H1 (cell line): Measurements from ENCODE around the gene CFL2. TPM values are rescaled to one million over a fixed set of nuclear protein-coding genes. Genes with fewer than 3 reads are reported as not detected.

Experiments
- CTCF ChIA-PET: fragments of 300-600 bp; sonication (Branson Sonifier 250); formaldehyde crosslinking; loops from one replicate; lab custom pipeline; 2021; ENCODE audit not compliant: partially characterized antibody; lab: Charles Lee
- POLR2A ChIA-PET: fragments of 300-600 bp; sonication (Branson Sonifier 250); formaldehyde crosslinking; loops from one replicate; lab custom pipeline; 2021; ENCODE audit warnings: inconsistent platforms; ENCODE audit not compliant: partially characterized antibody; lab: Charles Lee
- DNase-seq, 2 experiments: peaks; one replicate each; pipeline versions ENCODE4 v3.0.0 to v3.0.0-alpha.2; 2010 to 2022; ENCODE audit warnings: low spot score in 2 of 2, low read depth in 1 of 2, mixed read lengths in 1 of 2
- FAIRE-seq: peaks from 2 replicates; lab custom pipeline; 2011; peaks lifted over from hg19 to GRCh38; lab: Jason Lieb, UNC
- H2AFZ ChIP-seq: 2 replicates; pipeline ENCODE4 v1.8.1; 2012; ENCODE audit warnings: low read length, inconsistent platforms
- H2AK5ac ChIP-seq: 2 replicates; pipeline ENCODE4 v1.6.1; 2013; ENCODE audit warnings: low read depth, low read length
- H2BK120ac ChIP-seq: replicated peaks from 2 replicates; pipeline ENCODE3; 2013; ENCODE audit warnings: low read depth, low read length, inconsistent platforms
- H2BK12ac ChIP-seq: 2 replicates; pipeline ENCODE4 v1.6.1; 2013; ENCODE audit warnings: low read depth, low read length
- H2BK15ac ChIP-seq: 2 replicates; pipeline ENCODE4 v1.6.1; 2013; ENCODE audit warnings: low read length
- H2BK20ac ChIP-seq: 2 replicates; pipeline ENCODE4 v1.6.1; 2013; ENCODE audit warnings: low read length
- H2BK5ac ChIP-seq: 2 replicates; pipeline ENCODE4 v1.6.1; 2013; ENCODE audit warnings: low read depth, low read length
- H3K14ac ChIP-seq: 2 replicates; pipeline ENCODE4 v1.6.1; 2013; ENCODE audit warnings: inconsistent platforms; ENCODE audit not compliant: insufficient read length
- H3K18ac ChIP-seq: 2 replicates; pipeline ENCODE4 v1.6.1; 2013; ENCODE audit warnings: low read length; ENCODE audit errors: extremely low read depth
- H3K23ac ChIP-seq: 2 replicates; pipeline ENCODE4 v1.6.1; 2013; ENCODE audit warnings: inconsistent platforms; ENCODE audit not compliant: insufficient read length
- H3K23me2 ChIP-seq: 2 replicates; pipeline ENCODE4 v1.6.1; 2013; ENCODE audit warnings: low read depth, low read length
- H3K27ac ChIP-seq: 2 replicates; pipeline ENCODE4 v1.6.1; 2011; ENCODE audit warnings: low read depth, low read length, inconsistent platforms
- H3K27me3 ChIP-seq, 4 experiments: replicated peaks in 1 of 4; 1 replicate in 1 of 4; 2 replicates in 3 of 4; pipeline versions ENCODE4 v1.6.1 to v1.8.1; 2011 to 2013; ENCODE audit warnings: low read length in 3 of 4, mild to moderate bottlenecking in 3 of 4, inconsistent platforms in 2 of 4, mixed read lengths in 2 of 4, moderate library complexity in 1 of 4; ENCODE audit not compliant: control insufficient read depth in 3 of 4, insufficient read depth in 3 of 4; ENCODE audit errors: extremely low read depth in 1 of 4
- H3K36me3 ChIP-seq, 4 experiments: 2 replicates each; pipeline versions ENCODE4 v1.6.1 to v1.8.1; 2011 to 2013; ENCODE audit warnings: mild to moderate bottlenecking in 4 of 4, low read length in 3 of 4, moderate library complexity in 2 of 4, control low read depth in 1 of 4, inconsistent platforms in 1 of 4; ENCODE audit not compliant: insufficient read depth in 4 of 4, control insufficient read depth in 2 of 4
- H3K4ac ChIP-seq: replicated peaks from 2 replicates; pipeline ENCODE3; 2013; ENCODE audit warnings: low read length, low read depth, mixed read lengths, inconsistent platforms; ENCODE audit not compliant: insufficient read length
- H3K4me1 ChIP-seq, 4 experiments: replicated peaks in 1 of 4; 1 replicate in 1 of 4; 2 replicates in 3 of 4; pipeline versions ENCODE4 v1.6.1 to v1.8.1; 2011 to 2013; ENCODE audit warnings: low read length in 3 of 4, inconsistent platforms in 2 of 4, mixed read lengths in 1 of 4; ENCODE audit not compliant: insufficient read depth in 4 of 4, control insufficient read depth in 3 of 4
- H3K4me2 ChIP-seq, 2 experiments: 2 replicates each; pipeline versions ENCODE4 v1.6.1 to v1.8.1; 2011 to 2013; ENCODE audit warnings: low read depth in 2 of 2, low read length in 2 of 2, control low read depth in 1 of 2, inconsistent platforms in 1 of 2, mild to moderate bottlenecking in 1 of 2; ENCODE audit not compliant: insufficient read depth in 1 of 2
- H3K4me3 ChIP-seq, 4 experiments: fragments of 200-600, 300-600 bp in 1 of 4; sonication (generic), shearing (Covaris generic), sonication (Bioruptor Twin) in 1 of 4; 2 replicates each; pipeline versions ENCODE4 v1.5.1 to v1.8.1; 2011 to 2016; ENCODE audit warnings: low read length in 4 of 4, low read depth in 3 of 4, control low read depth in 2 of 4, inconsistent platforms in 2 of 4, mild to moderate bottlenecking in 2 of 4, mixed read lengths in 1 of 4, moderate library complexity in 1 of 4; ENCODE audit not compliant: insufficient read depth in 2 of 4; ENCODE audit errors: extremely low read depth in 1 of 4
- H3K56ac ChIP-seq: replicated peaks from 2 replicates; pipeline ENCODE3; 2013; ENCODE audit warnings: low read depth, mild to moderate bottlenecking, mixed read lengths, low read length, inconsistent platforms; ENCODE audit not compliant: insufficient read length
- H3K79me1 ChIP-seq: 2 replicates; pipeline ENCODE4 v1.6.1; 2013; ENCODE audit warnings: low read depth, low read length, control low read depth
- H3K79me2 ChIP-seq, 2 experiments: 2 replicates each; pipeline versions ENCODE4 v1.6.1 to v1.8.1; 2012 to 2013; ENCODE audit warnings: low read length in 2 of 2, mild to moderate bottlenecking in 2 of 2, inconsistent platforms in 1 of 2; ENCODE audit not compliant: insufficient read depth in 2 of 2, control insufficient read depth in 1 of 2
- H3K9ac ChIP-seq, 4 experiments: replicated peaks in 1 of 4; 1 replicate in 1 of 4; 2 replicates in 3 of 4; pipeline versions ENCODE4 v1.6.1 to v1.8.1; 2011 to 2013; ENCODE audit warnings: low read depth in 3 of 4, low read length in 3 of 4, control low read depth in 2 of 4, mild to moderate bottlenecking in 2 of 4, moderate library complexity in 2 of 4, inconsistent platforms in 1 of 4; ENCODE audit errors: extremely low read depth in 1 of 4
- H3K9me3 ChIP-seq, 2 experiments: 2 replicates each; pipeline versions ENCODE4 v1.6.1 to v1.8.1; 2012 to 2013; ENCODE audit warnings: mild to moderate bottlenecking in 2 of 2, moderate library complexity in 2 of 2, control low read depth in 1 of 2, inconsistent platforms in 1 of 2, low read depth in 1 of 2, low read length in 1 of 2, mixed read lengths in 1 of 2; ENCODE audit not compliant: insufficient read depth in 2 of 2
- H4K20me1 ChIP-seq, 2 experiments: replicated peaks in 1 of 2; 2 replicates each; pipeline versions ENCODE3 to v1.8.1; 2011 to 2013; ENCODE audit warnings: inconsistent platforms in 2 of 2, low read length in 2 of 2, mild to moderate bottlenecking in 1 of 2; ENCODE audit not compliant: insufficient read depth in 2 of 2, control insufficient read depth in 1 of 2
- H4K5ac ChIP-seq: 2 replicates; pipeline ENCODE4 v1.6.1; 2013; ENCODE audit warnings: low read length, low read depth, mixed read lengths, inconsistent platforms; ENCODE audit not compliant: insufficient read length
- H4K8ac ChIP-seq: 2 replicates; pipeline ENCODE4 v1.8.0; 2013; ENCODE audit warnings: mild to moderate bottlenecking, moderate library complexity, low read length, inconsistent platforms; ENCODE audit not compliant: insufficient read depth; ENCODE audit errors: extremely low read depth
- H4K91ac ChIP-seq: replicated peaks from 2 replicates; pipeline ENCODE3; 2013; ENCODE audit warnings: low read length, mixed read lengths, inconsistent platforms; ENCODE audit not compliant: insufficient read length
- KDM1A ChIP-seq: fragments of 200-600, 300-600 bp; sonication (generic); IDR thresholded peaks from 2 replicates; pipeline ENCODE4 v1.7.1; 2016; ENCODE audit warnings: mild to moderate bottlenecking, low read length, borderline replicate concordance
- KDM4A ChIP-seq: IDR thresholded peaks from one replicate; pipeline ENCODE4 v1.7.1; 2012; ENCODE audit warnings: low read depth, mild to moderate bottlenecking, moderate library complexity, low read length, inconsistent platforms; ENCODE audit not compliant: severe bottlenecking
- MAFK ChIP-seq: IDR thresholded peaks from 2 replicates; pipeline ENCODE4 v1.6.1; 2012; ENCODE audit warnings: low read depth, mild to moderate bottlenecking, improper control_type of control experiment, low read length
- RBBP5 ChIP-seq: IDR thresholded peaks from 2 replicates; pipeline ENCODE4 v1.7.1; 2012; ENCODE audit warnings: low read depth, mild to moderate bottlenecking, inconsistent platforms, low read length, moderate library complexity, borderline replicate concordance
- SIX5 ChIP-seq: IDR thresholded peaks from 2 replicates; pipeline ENCODE4 v1.6.1; 2011; ENCODE audit warnings: mild to moderate bottlenecking, low read depth, low read length
- SP1 ChIP-seq: IDR thresholded peaks from 2 replicates; pipeline ENCODE4 v1.6.1; 2011; ENCODE audit warnings: low read depth, low read length
- SP4 ChIP-seq: IDR thresholded peaks from 2 replicates; pipeline ENCODE4 v1.6.1; 2012; ENCODE audit warnings: low read length, inconsistent platforms
- WGBS, 2 experiments: shearing (Covaris generic) in 1 of 2; methylation state at CpG; one replicate each; pipeline versions ENCODE4 v1.1.6 to v1.1.7; 2013 to 2015; ENCODE audit warnings: low lambda C conversion rate in 2 of 2, mixed read lengths in 2 of 2, inconsistent platforms in 1 of 2, low coverage in 1 of 2, missing lambda C conversion rate in 1 of 2; ENCODE audit not compliant: insufficient replicate concordance in 2 of 2, insufficient coverage in 1 of 2, insufficient read length in 1 of 2; ENCODE audit errors: extremely low coverage in 1 of 2, missing lambda C conversion rate in 1 of 2; 5-methylcytosine and 5-hydroxymethylcytosine counted together
- polyA plus RNA-seq, 7 experiments: library from polyadenylated mRNA; depleted of rRNA in 3 of 7; stranded (reverse) in 5 of 7; unstranded in 2 of 7; fragments of >200 nt in 5 of 7; fragments of 200-250 nt in 2 of 7; gene quantifications; 1 replicate in 5 of 7; 2 replicates in 1 of 7; 4 replicates in 1 of 7; pipeline versions ENCODE4 v1.2.1 to v1.2.3, GENCODE V29; 2011 to 2013; ENCODE audit warnings: missing spikeins in 2 of 7, mixed read lengths in 2 of 7
- total RNA-seq: library from RNA; stranded (reverse); fragmentation: NEBNext Ultra II Directional; extraction: Animal tissue kit (Norgen Biotek cat#: 25700); gene quantifications from 2 replicates; pipeline ENCODE4 v1.2.1, GENCODE V29; 2021
- TF ChIP-seq, protein P1 (sequence below): IDR thresholded peaks from 2 replicates; pipeline ENCODE4 v1.6.1; 2012; ENCODE audit warnings: low read length, inconsistent platforms
- TF ChIP-seq, protein P2 (sequence below): IDR thresholded peaks from 2 replicates; pipeline ENCODE4 v1.6.1; 2011; ENCODE audit warnings: low read length, improper control_type of control experiment

Gene CFL2
- total and polyA plus RNA-seq, 2 of the 8 experiments (the other 6 are each of a cell fraction or from before 2014, with no cell fraction given), result 9.7 to 20.5 TPM

DNA sequence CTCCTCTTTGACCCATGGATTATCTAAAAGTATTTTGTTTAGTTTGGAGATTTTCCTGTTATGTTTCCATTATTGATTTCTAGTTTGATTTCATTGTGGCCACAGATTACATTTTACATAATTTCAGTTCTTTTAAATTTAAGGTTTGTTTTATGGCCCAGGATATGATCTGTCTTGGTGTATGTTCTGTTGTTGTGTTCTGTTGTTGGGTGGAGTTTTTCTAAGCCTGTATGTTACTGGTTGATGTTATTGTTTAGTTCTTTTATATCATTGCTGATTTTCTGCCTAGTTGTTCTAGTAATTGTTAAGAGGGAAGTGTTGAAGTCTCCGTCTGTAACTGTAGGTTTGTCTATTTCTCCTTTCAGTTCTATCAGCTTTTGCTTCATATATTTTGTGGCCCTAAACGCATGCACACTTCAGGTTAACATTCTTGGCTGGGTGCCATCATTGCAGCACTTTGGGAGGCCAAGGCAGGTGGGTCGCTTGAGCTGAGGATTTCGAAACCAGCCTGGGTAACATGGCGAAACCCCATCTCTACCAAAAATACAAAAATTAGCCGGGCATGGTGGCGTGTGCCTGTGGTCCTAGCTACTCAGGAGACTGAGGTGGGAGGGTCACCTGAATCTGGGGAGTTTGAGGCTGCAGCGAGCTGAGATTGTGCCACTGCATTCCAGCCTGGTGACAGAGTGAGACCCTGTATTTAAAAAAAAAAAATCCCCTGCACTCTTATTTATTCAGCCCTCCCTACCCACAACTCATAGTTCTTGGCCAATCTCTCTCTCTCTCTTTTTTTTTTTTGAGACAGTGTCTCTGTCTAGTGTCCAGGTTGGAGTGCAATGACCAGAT lies 28.1 kb upstream of the CFL2 start:
- 87% methylated on average over 7 of the region's 8 CpGs; no CpG with 5 or more reads in 1 of the 2 experiments for WGBS, 2 experiments
- H2BK120ac ChIP-seq, result no peak overlapping the region
- H3K79me2 ChIP-seq, result no peaks in the 10 kb centered on the region
- H2AFZ ChIP-seq, result no peak overlapping the region
- H3K23me2 ChIP-seq, result no peaks in the 10 kb centered on the region
- H3K4me2 ChIP-seq, result no peak overlapping the region
- H2BK20ac ChIP-seq, result no peak overlapping the region
- DNase-seq (no peak), FAIRE-seq (no peak)
- H3K79me1 ChIP-seq, result no peaks in the 10 kb centered on the region
- no peak overlapping the region for H2BK5ac ChIP-seq
- no peak overlapping the region for H4K5ac ChIP-seq
- no peak overlapping the region for H3K4ac ChIP-seq
- H3K36me3 ChIP-seq, result no peaks in the 10 kb centered on the region
- H3K27ac ChIP-seq, result no peak overlapping the region
- no peak overlapping the region for H3K4me3 ChIP-seq
- TF ChIP-seq, protein P1, sequence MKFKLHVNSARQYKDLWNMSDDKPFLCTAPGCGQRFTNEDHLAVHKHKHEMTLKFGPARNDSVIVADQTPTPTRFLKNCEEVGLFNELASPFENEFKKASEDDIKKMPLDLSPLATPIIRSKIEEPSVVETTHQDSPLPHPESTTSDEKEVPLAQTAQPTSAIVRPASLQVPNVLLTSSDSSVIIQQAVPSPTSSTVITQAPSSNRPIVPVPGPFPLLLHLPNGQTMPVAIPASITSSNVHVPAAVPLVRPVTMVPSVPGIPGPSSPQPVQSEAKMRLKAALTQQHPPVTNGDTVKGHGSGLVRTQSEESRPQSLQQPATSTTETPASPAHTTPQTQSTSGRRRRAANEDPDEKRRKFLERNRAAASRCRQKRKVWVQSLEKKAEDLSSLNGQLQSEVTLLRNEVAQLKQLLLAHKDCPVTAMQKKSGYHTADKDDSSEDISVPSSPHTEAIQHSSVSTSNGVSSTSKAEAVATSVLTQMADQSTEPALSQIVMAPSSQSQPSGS, result no peak
- TF ChIP-seq RBBP5 (no peak), KDM4A (no peak), SIX5 (no peak), KDM1A (no peak), MAFK (no peak), SP4 (no peak), SP1 (no peak)
- TF ChIP-seq, protein P2, sequence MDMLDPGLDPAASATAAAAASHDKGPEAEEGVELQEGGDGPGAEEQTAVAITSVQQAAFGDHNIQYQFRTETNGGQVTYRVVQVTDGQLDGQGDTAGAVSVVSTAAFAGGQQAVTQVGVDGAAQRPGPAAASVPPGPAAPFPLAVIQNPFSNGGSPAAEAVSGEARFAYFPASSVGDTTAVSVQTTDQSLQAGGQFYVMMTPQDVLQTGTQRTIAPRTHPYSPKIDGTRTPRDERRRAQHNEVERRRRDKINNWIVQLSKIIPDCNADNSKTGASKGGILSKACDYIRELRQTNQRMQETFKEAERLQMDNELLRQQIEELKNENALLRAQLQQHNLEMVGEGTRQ, result no peak
- no peaks in the 10 kb centered on the region for H3K4me1 ChIP-seq
- no peaks in the 10 kb centered on the region for H3K27me3 ChIP-seq
- H3K9me3 ChIP-seq, result no peaks in the 10 kb centered on the region
- no peak overlapping the region for H2AK5ac ChIP-seq
- no peak overlapping the region for H3K56ac ChIP-seq
- no peak overlapping the region for H2BK15ac ChIP-seq
- no peaks in the 10 kb centered on the region for H4K20me1 ChIP-seq
- H3K14ac ChIP-seq, result no peak overlapping the region
- POLR2A ChIA-PET, result no interaction called here
- H2BK12ac ChIP-seq, result no peak overlapping the region
- CTCF ChIA-PET, result interaction anchor here (0.6 to 1.1 kb wide), 2 partner anchors 17 to 91 kb away, joined by 3 read pairs; no protein-coding TSS in a partner anchor
- no peak overlapping the region for H3K9ac ChIP-seq
- no peak overlapping the region for H3K18ac ChIP-seq
- H4K8ac ChIP-seq, result no peak overlapping the region
- no peak overlapping the region for H3K23ac ChIP-seq
- H4K91ac ChIP-seq, result no peak overlapping the region
